SH-SY5Y (cell line): ENCODE data around the gene HLA-DPB1.

ENCODE experiments used
- GATA2 ChIP-seq: IDR thresholded peaks from 2 replicates; pipeline ENCODE4 v1.6.1; 2011; ENCODE audit warnings: mild to moderate bottlenecking, low read depth, low read length
- GATA3 ChIP-seq: IDR thresholded peaks from 2 replicates; pipeline ENCODE4 v1.6.1; 2011; ENCODE audit warnings: low read depth, mild to moderate bottlenecking, low read length, moderate library complexity

HLA-DPB1 gene

GRCh38 chr6:33105916-33106871, 30.4 kb downstream of the HLA-DPB1 start:
- no peak for TF ChIP-seq GATA2
- no peak for TF ChIP-seq GATA3

GRCh38 chr6:33107641-33108040, 31.9 kb downstream of the HLA-DPB1 start:
- TF ChIP-seq GATA3 (no peak), GATA2 (no peak)

DNA sequence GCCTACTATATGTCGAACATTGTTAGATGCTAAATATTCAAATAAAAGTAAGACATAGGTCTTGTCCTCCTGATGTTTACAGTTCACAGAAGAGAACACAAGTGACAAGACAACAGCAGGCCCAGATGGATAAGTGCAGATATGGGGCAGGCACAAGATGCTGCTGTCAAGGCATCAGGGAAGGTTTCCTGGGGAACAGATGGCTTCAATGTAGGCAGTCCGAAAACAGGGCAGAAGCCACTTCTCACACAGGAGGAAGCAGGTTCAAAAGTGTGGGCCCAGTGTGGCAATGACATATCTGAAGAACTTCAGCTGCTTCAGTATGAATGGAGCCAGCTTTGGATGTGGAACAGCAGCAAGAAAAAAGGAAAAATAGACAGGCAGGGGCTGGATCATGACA, 32.5 kb downstream of the HLA-DPB1 start:
- no peak for TF ChIP-seq GATA2
- no peak for TF ChIP-seq GATA3

GRCh38 chr6:33112148-33112547, 36.4 kb downstream of the HLA-DPB1 start:
- TF ChIP-seq GATA3 (no peak), GATA2 (no peak)

DNA sequence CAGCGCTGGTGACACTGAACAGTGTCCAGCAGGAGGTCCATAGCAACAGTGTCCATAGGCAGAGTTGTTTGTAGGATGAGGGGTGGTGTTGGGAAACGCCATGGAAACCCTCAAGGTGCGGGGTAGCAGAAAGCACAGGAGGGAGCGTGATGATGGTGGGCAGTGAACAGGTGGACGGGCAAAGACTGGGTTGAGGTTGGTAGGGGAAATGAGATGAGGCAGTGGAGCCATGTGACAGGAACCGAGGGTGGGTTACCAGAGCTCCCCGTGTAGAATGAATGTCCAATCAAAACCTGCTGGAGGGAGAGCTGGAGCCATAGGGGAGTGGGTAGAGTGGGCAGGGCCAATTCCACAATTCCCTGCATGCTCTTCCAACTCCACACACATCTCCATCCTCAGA, 38.0 kb downstream of the HLA-DPB1 start:
- TF ChIP-seq GATA3 (no peak), GATA2 (no peak)

DNA sequence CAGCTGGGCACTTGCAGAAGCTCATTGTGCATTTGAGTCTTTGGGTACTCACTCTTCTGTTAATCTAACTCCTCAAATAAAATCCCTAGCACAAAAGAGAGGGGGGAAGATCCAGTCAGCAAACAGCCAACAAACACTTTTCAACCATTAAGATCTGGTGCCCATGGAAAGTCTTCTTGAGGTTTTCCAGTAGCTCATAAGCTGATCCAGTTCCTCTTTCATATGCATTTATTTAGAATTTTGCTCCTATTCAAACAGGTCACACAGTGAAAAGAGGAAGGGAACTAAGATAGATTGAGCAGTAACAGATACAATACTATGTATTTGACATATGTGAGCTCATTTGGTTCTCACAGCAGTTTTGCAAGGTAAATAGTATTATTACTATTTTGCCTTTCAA, 38.6 kb downstream of the HLA-DPB1 start:
- TF ChIP-seq GATA2 (no peak), GATA3 (no peak)

GRCh38 chr6:33116417-33116816, 40.6 kb downstream of the HLA-DPB1 start:
- TF ChIP-seq GATA2, result no peak
- TF ChIP-seq GATA3, result no peak

GRCh38 chr6:33116841-33117711, 41.3 kb downstream of the HLA-DPB1 start:
- TF ChIP-seq GATA3 (no peak), GATA2 (no peak)

GRCh38 chr6:33117811-33118277, 42.1 kb downstream of the HLA-DPB1 start:
- TF ChIP-seq GATA3 (no peak), GATA2 (no peak)

GRCh38 chr6:33118525-33119123, 42.8 kb downstream of the HLA-DPB1 start:
- no peak for TF ChIP-seq GATA2
- TF ChIP-seq GATA3, result no peak

GRCh38 chr6:33120001-33120400, 44.2 kb downstream of the HLA-DPB1 start:
- no peak for TF ChIP-seq GATA2
- TF ChIP-seq GATA3, result no peak

DNA sequence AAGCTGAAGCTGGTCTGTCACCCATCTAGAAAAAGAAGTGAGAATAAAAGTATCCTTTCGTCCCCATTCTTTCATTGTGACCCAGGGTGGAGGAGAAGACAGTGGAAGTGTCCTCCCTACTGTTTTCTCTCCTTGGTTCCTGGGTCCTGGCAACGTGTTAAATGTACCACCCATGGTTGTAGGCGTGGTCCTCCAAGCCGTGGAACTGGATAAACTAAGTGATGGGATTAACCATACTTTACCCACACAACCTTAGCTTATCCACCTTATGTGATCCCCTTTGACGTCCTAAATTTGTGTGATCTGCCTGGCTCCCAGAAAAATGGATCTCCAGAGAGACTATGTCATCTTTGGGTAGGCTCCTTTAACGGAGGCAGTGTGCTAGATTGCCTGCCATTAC, 47.4 kb downstream of the HLA-DPB1 start:
- TF ChIP-seq GATA2, result no peak
- TF ChIP-seq GATA3, result no peak

DNA sequence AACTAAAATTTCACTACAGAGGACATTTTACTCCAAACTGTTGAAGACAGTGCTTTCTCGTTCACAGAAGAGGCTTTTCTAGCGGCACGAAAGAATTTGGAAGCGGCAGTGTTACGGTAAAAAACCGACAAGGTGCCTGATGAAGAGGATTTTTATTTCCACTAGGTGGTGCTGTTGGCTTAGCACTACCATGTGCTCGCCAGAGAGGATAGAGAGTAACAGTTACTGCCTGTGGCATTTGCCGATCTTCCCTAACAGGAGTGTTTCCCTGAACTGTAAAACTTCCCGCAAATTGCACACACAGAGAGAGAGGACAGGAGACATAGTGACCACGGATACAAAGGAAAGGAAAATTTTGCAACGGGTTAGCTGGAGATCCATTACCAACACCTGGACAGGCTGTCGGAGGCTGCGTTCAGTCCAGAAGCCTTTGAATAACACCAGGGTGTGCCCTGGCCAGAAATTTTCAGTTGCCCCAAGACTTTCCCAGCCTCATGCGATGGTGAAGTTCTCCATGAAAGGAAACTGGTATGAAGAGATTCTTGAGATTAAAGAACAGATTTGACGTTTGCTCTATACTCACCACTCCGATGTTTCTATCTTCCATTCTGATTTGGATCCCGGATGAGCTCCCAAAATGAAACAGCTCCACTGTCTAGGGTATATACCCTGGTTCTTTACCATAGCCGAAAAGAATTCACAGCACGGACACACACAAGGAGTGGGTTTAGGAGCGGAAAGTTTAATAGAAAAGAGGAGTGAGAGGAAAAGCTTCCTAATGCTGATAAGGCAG, 48.1 kb downstream of the HLA-DPB1 start:
- TF ChIP-seq GATA2 (no peak), GATA3 (no peak)

GRCh38 chr6:33124525-33124901, 48.7 kb downstream of the HLA-DPB1 start:
- no peak for TF ChIP-seq GATA3
- TF ChIP-seq GATA2, result no peak
